T-cell (primary cell): ENCODE data around the gene DOLK. TPM values are rescaled to one million over a fixed set of nuclear protein-coding genes. Genes with fewer than 3 reads are reported as not detected.

Experiments
- ATAC-seq, 4 experiments: fragments of 200-7000 bp in 3 of 4; fragments of 150-1000 bp in 1 of 4; cut with Tn5 transposase; replicated peaks in 1 of 4; 1 replicate in 3 of 4; 2 replicates in 1 of 4; pipeline ENCODE4 v1.10.0; 2021; ENCODE audit warnings: moderate library complexity in 3 of 4, mild to moderate bottlenecking in 2 of 4, moderate number of reproducible peaks in 1 of 4
- CTCF ChIA-PET, 2 donors: fragments of 300-600 bp; sonication (Branson Sonifier 250); formaldehyde crosslinking; loops; one replicate each; lab custom pipeline; 2022; ENCODE audit warnings: antibody characterized with exemption in 2 of 2; lab: Charles Lee
- POLR2A ChIA-PET, 2 donors: fragments of 300-600 bp; sonication (Branson Sonifier 250); formaldehyde crosslinking; loops; one replicate each; lab custom pipeline; 2022; ENCODE audit warnings: antibody characterized with exemption in 2 of 2; lab: Charles Lee
- DNase-seq, 35 experiments: peaks; one replicate each; pipeline versions ENCODE4 v3.0.0 to v3.0.0-alpha.2; 2013 to 2023
- H3K27ac ChIP-seq: one replicate; pipeline ENCODE4 v1.5.1; 2013; ENCODE audit warnings: low read length
- H3K27me3 ChIP-seq, 2 experiments: replicated peaks in 1 of 2; 1 replicate in 1 of 2; 2 replicates in 1 of 2; pipeline versions ENCODE4 v1.6.1 to v1.7.0; 2013; ENCODE audit warnings: low read length in 1 of 2, mixed read lengths in 1 of 2; ENCODE audit not compliant: control insufficient read depth in 2 of 2, insufficient read depth in 2 of 2; ENCODE audit errors: extremely low read depth in 1 of 2
- H3K36me3 ChIP-seq, 2 donors: 1 replicate in 1 of 2; 2 replicates in 1 of 2; pipeline versions ENCODE4 v1.6.1 to v1.7.0; 2013; ENCODE audit warnings: low read length in 1 of 2; ENCODE audit not compliant: control insufficient read depth in 2 of 2, insufficient read depth in 1 of 2; ENCODE audit errors: extremely low read depth in 1 of 2
- H3K4me1 ChIP-seq, 2 experiments: 1 replicate in 1 of 2; 2 replicates in 1 of 2; pipeline versions ENCODE4 v1.6.1 to v1.7.0; 2013; ENCODE audit warnings: low read length in 2 of 2, mixed read lengths in 1 of 2; ENCODE audit not compliant: insufficient read depth in 2 of 2, control insufficient read depth in 1 of 2; ENCODE audit errors: extremely low read depth in 1 of 2
- H3K4me3 ChIP-seq, 2 donors: 1 replicate in 1 of 2; 2 replicates in 1 of 2; pipeline versions ENCODE4 v1.5.1 to v1.7.0; 2013; ENCODE audit warnings: mild to moderate bottlenecking in 2 of 2, low read length in 1 of 2, moderate library complexity in 1 of 2; ENCODE audit not compliant: control insufficient read depth in 1 of 2; ENCODE audit errors: extremely low read depth in 1 of 2
- H3K9me3 ChIP-seq: 2 replicates; pipeline ENCODE4 v1.7.0; 2013
- H3K27ac Mint-ChIP-seq, 2 donors: one replicate each; pipeline ENCODE4 v1.8.0; 2020 to 2021; ENCODE audit warnings: mild to moderate bottlenecking in 2 of 2, mixed read lengths in 2 of 2
- H3K27me3 Mint-ChIP-seq, 2 donors: one replicate each; pipeline ENCODE4 v1.8.0; 2021 to 2022; ENCODE audit warnings: mixed read lengths in 2 of 2
- H3K36me3 Mint-ChIP-seq: one replicate; pipeline ENCODE4 v1.8.0; 2021; ENCODE audit warnings: mixed read lengths
- H3K4me1 Mint-ChIP-seq, 3 donors: one replicate each; pipeline ENCODE4 v1.8.0; 2020 to 2022; ENCODE audit warnings: mixed read lengths in 3 of 3, mild to moderate bottlenecking in 1 of 3
- H3K4me3 Mint-ChIP-seq, 3 donors: one replicate each; pipeline ENCODE4 v1.8.0; 2020 to 2022; ENCODE audit warnings: mild to moderate bottlenecking in 3 of 3, mixed read lengths in 3 of 3, moderate library complexity in 3 of 3
- H3K9me3 Mint-ChIP-seq, 3 donors: one replicate each; pipeline ENCODE4 v1.8.0; 2020 to 2022; ENCODE audit warnings: mixed read lengths in 3 of 3
- WGBS: methylation state at CpG from one replicate; pipeline ENCODE4 v1.1.5; 2013; ENCODE audit warnings: missing lambda C conversion rate; ENCODE audit not compliant: insufficient coverage; 5-methylcytosine and 5-hydroxymethylcytosine counted together
- total RNA-seq, 35 experiments: library from RNA in 6 of 35; stranded (reverse) in 6 of 35; fragments of 120-200 nt in 1 of 35; gene quantifications; one replicate each; pipeline versions ENCODE4 v1.2.1 to v1.2.4 and lab custom pipeline; 2013 to 2026

The DOLK gene
- total RNA-seq, 5 donors from 2014 or later (not counting 1 experiment from before 2014, with no cell fraction given): 5.4 to 11.6 (median 10.0) TPM

DNA sequence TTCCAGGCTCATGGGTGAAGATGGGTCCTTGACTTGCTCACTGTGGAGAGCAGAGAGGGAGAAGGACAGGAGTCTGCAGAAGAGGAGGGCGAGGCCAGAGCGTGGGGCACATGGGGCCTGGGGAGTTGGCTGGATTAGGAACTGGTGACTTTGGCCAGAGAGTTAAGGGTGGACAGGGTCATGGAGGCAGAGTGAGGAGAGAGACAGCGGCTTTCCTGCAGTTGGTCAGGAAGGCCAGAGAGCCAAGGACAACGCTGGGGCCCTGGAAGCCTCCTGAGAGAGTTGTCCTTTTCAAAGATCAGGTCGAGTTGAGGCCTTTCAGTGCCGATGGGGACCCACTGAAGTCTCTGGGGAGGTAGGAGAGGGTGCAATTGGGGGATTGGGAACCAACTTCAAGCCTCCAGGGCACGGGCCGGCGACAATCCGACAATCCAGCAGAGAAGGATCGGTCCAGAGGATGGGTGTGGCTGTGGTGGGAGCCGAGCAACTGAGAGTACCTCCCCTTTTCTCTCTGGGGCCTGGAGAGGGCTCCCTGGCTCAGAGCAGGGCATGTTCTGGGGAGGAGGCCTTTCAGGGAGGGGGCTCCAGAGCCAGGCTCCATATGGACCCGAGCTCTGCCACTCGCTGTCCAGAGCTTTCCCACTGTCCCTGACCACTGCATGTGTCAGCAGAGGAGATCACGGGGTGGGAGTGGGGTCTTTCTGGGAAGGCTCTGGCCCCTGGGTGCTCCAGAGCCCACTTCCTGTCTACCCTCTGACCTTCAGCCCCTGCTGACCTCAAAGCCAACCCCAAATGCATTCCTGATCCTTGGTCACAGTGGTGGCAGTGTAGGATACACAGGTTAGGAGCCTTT, 34.1 kb downstream of the DOLK start:
- H3K4me3 Mint-ChIP-seq: peak overlapping the region in 1 of 3 donors; percentile 51
- no peaks in the 10 kb centered on the region for H3K9me3 Mint-ChIP-seq
- Histone ChIP-seq H3K27ac (no peak overlapping the region), H3K4me1 (peaks cover 10 to 60% of the 10 kb centered on the region in 2 experiments), H3K9me3 (no peaks in the 10 kb centered on the region), H3K36me3 (peaks cover 37 to 61% of the 10 kb centered on the region in 2 donors), H3K27me3 (peaks cover 0 to 2% of the 10 kb centered on the region in 2 experiments), H3K4me3 (no peak overlapping the region)
- H3K27me3 Mint-ChIP-seq: no peaks in the 10 kb centered on the region
- ChIA-PET CTCF (no interaction called here), POLR2A (no interaction called here)
- peaks cover 40% of the 10 kb centered on the region for H3K36me3 Mint-ChIP-seq
- H3K27ac Mint-ChIP-seq: peak overlapping the region; percentile 80 to 84
- peaks cover 34 to 46% (median 46%) of the 10 kb centered on the region in 3 donors for H3K4me1 Mint-ChIP-seq
- ATAC-seq (no peak), DNase-seq (no peak)
- 98% methylated on average over 12 of the region's 15 CpGs for WGBS

DNA sequence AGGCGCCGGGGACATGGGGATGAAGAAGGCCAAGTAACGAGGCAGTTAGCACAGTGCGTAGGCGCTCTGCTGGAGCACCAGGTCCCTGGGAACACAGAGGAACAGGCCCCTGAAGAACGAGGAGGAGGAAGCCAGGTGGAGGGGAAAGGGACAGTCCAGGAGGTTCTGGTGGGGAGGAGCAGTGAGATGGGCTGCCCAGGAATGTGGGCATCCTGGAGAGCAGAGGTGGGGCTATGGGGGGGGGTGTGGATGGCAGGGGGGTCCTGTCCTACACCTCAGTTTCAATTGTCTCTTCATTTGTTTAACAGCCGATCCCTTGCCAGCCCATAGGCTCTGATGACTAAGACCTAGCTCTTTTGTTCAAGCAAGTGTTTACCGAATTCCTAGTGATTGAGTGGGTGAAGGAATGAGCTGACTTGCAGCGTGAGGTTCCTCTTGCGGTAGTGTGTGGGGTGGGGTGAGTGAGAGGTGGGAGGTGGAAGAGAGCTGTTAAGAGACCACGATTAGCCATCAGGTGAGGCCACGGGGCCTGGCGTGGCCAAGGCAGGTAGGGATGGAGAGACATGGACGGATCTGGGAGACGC, 35.0 kb downstream of the DOLK start:
- WGBS: 70% methylated on average over 11 of the region's 15 CpGs
- Mint-ChIP-seq H3K9me3 (no peaks in the 10 kb centered on the region), H3K4me1 (peaks cover 37 to 49% (median 48%) of the 10 kb centered on the region in 3 donors), H3K27me3 (no peaks in the 10 kb centered on the region), H3K36me3 (peaks cover 43% of the 10 kb centered on the region), H3K27ac (peak overlapping the region; percentile 80 to 84), H3K4me3 (peak overlapping the region in 2 of 3 donors; percentile 3 to 51)
- Histone ChIP-seq H3K27ac (no peak overlapping the region), H3K9me3 (no peaks in the 10 kb centered on the region), H3K4me3 (no peak overlapping the region), H3K36me3 (peaks cover 35 to 62% of the 10 kb centered on the region in 2 donors), H3K27me3 (peaks cover 0 to 2% of the 10 kb centered on the region in 2 experiments), H3K4me1 (peaks cover 10 to 60% of the 10 kb centered on the region in 2 experiments)
- CTCF ChIA-PET: no interaction called here
- DNase-seq (no peak), ATAC-seq (no peak)
- POLR2A ChIA-PET: interaction anchor here in 1 of 2 donors (0.6 kb wide), 1 partner anchor 472 kb away, joined by 4 read pairs; no protein-coding TSS in a partner anchor

DNA sequence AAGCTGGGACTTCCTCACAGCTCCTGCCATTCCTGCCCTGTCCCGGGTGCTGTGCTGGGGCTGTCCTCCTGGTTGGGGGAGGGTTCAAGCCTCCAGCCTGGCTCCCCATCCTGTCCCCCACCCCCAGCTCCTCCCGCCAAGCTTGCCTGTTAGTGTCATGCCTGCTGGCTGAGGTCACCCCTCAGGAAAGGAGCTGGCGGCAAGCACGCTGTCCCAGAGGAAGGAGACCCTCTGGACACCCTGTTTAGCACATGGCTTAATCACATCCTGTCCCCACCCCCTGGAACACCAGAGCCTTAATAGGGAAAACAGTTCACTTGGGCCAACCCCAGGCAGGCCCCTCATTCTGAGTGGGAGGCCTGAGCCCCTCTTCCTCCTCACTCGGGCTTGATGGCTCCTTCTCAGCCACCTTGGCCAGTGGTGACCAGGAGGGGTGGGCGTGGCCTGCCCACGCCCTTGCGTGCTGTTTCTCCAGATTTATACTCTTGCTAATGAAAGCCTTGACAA, 35.8 kb downstream of the DOLK start:
- Histone ChIP-seq H3K36me3 (peaks cover 34 to 59% of the 10 kb centered on the region in 2 donors), H3K4me3 (no peak overlapping the region), H3K4me1 (peaks cover 10 to 64% of the 10 kb centered on the region in 2 experiments), H3K27me3 (peaks cover 0 to 2% of the 10 kb centered on the region in 2 experiments), H3K9me3 (no peaks in the 10 kb centered on the region), H3K27ac (peak overlapping the region; percentile 4)
- Mint-ChIP-seq H3K27ac (peak overlapping the region; percentile 73 to 74), H3K4me3 (peak overlapping the region in 1 of 3 donors; percentile 51), H3K36me3 (peaks cover 40% of the 10 kb centered on the region), H3K9me3 (no peaks in the 10 kb centered on the region), H3K27me3 (no peaks in the 10 kb centered on the region), H3K4me1 (peaks cover 40 to 54% (median 53%) of the 10 kb centered on the region in 3 donors)
- ChIA-PET POLR2A (interaction anchor here in 1 of 2 donors (0.6 kb wide), 1 partner anchor 471 kb away, joined by 4 read pairs; no protein-coding TSS in a partner anchor), CTCF (no interaction called here)
- DNase-seq: no peak
- whole genome bisulfite sequencing: 73% methylated on average over 6 of the region's 8 CpGs
- ATAC-seq: peak in 1 of 4 experiments; percentile 14

DNA sequence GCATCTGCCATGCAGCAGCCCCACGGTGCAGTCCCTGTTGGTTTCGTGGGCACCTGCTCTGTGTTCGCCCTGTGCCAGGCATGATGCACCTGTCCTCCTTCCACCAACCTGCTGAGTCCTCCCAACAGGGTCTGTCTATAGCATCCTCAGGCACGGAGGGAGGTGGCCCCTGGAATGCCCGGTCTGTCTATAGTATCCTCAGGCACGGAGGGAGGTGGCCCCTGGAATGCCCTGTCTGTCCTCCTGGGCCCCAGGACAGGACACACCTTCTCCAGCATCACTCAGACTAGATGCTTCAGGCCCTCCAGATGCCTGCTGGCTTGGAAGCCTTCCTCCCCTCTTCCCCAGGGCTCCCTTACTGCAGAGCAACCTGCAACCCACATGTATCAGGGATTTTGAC, 36.5 kb downstream of the DOLK start:
- no peak overlapping the region for H3K27ac ChIP-seq
- POLR2A ChIA-PET: no interaction called here
- H3K4me1 Mint-ChIP-seq: peaks cover 40 to 57% (median 56%) of the 10 kb centered on the region in 3 donors
- H3K27ac Mint-ChIP-seq: peak overlapping the region; percentile 49 to 74
- 100% methylated on average over 2 of the region's 6 CpGs for WGBS
- no peaks in the 10 kb centered on the region for H3K27me3 ChIP-seq
- ATAC-seq: peak in 1 of 4 experiments; percentile 24
- no peak for DNase-seq
- no peaks in the 10 kb centered on the region for H3K9me3 Mint-ChIP-seq
- no peaks in the 10 kb centered on the region for H3K27me3 Mint-ChIP-seq
- H3K36me3 ChIP-seq: peaks cover 33 to 53% of the 10 kb centered on the region in 2 donors
- peaks cover 10 to 65% of the 10 kb centered on the region in 2 experiments for H3K4me1 ChIP-seq
- H3K4me3 Mint-ChIP-seq: peak overlapping the region in 1 of 3 donors; percentile 20
- CTCF ChIA-PET: no interaction called here
- no peaks in the 10 kb centered on the region for H3K9me3 ChIP-seq
- H3K4me3 ChIP-seq: no peak overlapping the region
- peaks cover 38% of the 10 kb centered on the region for H3K36me3 Mint-ChIP-seq

DNA sequence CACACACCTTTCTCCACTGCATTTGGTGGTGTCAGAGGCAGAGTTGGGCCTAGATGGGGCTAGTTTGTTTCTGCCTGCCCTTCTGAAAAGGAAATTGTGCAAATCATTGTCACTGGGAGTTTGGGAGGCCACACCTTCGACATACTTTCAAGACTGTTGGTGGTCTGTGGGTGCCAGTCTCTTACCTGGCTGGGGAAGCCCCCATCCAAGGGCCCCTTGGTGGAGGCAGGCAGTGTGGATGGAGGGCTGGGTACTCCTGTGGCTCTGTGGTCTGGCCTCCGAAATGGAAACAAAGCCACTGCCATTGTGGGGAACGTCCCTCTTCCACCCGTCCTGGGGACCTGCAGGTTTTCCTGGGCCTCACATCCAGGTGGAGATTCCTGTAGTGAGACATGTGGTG, 37.5 kb downstream of the DOLK start:
- H3K36me3 Mint-ChIP-seq: peaks cover 35% of the 10 kb centered on the region
- no peak for DNase-seq
- 50% methylated on average over 1 of the region's 4 CpGs for WGBS
- Histone ChIP-seq H3K4me1 (peaks cover 10 to 72% of the 10 kb centered on the region in 2 experiments), H3K36me3 (peaks cover 28 to 45% of the 10 kb centered on the region in 2 donors), H3K9me3 (no peaks in the 10 kb centered on the region), H3K27ac (no peak overlapping the region), H3K27me3 (no peaks in the 10 kb centered on the region), H3K4me3 (no peak overlapping the region)
- peaks cover 40 to 63% (median 63%) of the 10 kb centered on the region in 3 donors for H3K4me1 Mint-ChIP-seq
- ChIA-PET POLR2A (interaction anchor here in 1 of 2 donors (0.6 kb wide), 1 partner anchor 131 kb away, joined by 4 read pairs; no protein-coding TSS in a partner anchor), CTCF (no interaction called here)
- ATAC-seq: no peak
- H3K27me3 Mint-ChIP-seq: no peaks in the 10 kb centered on the region
- peak overlapping the region; percentile 46 to 73 for H3K27ac Mint-ChIP-seq
- no peak overlapping the region for H3K4me3 Mint-ChIP-seq
- no peaks in the 10 kb centered on the region for H3K9me3 Mint-ChIP-seq

DNA sequence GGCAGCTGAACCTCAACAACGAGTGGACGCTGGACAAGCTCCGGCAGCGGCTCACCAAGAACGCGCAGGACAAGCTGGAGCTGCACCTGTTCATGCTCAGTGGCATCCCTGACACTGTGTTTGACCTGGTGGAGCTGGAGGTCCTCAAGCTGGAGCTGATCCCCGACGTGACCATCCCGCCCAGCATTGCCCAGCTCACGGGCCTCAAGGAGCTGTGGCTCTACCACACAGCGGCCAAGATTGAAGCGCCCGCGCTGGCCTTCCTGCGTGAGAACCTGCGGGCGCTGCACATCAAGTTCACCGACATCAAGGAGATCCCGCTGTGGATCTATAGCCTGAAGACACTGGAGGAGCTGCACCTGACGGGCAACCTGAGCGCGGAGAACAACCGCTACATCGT, 39.0 kb downstream of the DOLK start:
- no peak for DNase-seq
- H3K27ac ChIP-seq: no peak overlapping the region
- ATAC-seq: no peak
- no peak overlapping the region for H3K4me3 ChIP-seq
- CTCF ChIA-PET: interaction anchor here in 1 of 2 donors (0.7 kb wide), 1 partner anchor 1584 kb away, joined by 3 read pairs; no protein-coding TSS in a partner anchor
- H3K9me3 ChIP-seq: no peaks in the 10 kb centered on the region
- POLR2A ChIA-PET: no interaction called here
- peaks cover 22 to 39% of the 10 kb centered on the region in 2 donors for H3K36me3 ChIP-seq
- Mint-ChIP-seq H3K27ac (peak overlapping the region in 1 of 2 donors; percentile 73), H3K4me1 (peaks cover 50 to 63% (median 62%) of the 10 kb centered on the region in 3 donors), H3K9me3 (no peaks in the 10 kb centered on the region), H3K27me3 (no peaks in the 10 kb centered on the region), H3K4me3 (no peak overlapping the region), H3K36me3 (peaks cover 35% of the 10 kb centered on the region)
- H3K4me1 ChIP-seq: peaks cover 18 to 73% of the 10 kb centered on the region in 2 experiments
- WGBS: 94% methylated on average over 24 of the region's 24 CpGs
- no peaks in the 10 kb centered on the region for H3K27me3 ChIP-seq
